Stimulated activated CD4-positive, alpha-beta T cell treated with anti-CD3 and anti-CD28 coated beads, Interleukin-1b, Interleukin-23, amount 100 ng/mL, for 1 hour (primary cell): ENCODE results near the gene CEACAM20.
"Not testable (repeated sequence)": the region's sequence is repeated elsewhere in the genome, so short reads cannot be mapped to it uniquely, and the experiment has no call there.

Source experiments
- DNase-seq, 2 donors: peaks; one replicate each; pipeline ENCODE4 v3.0.0-alpha.2; 2020; ENCODE audit warnings: low read depth in 2 of 2

CEACAM20 gene

DNA sequence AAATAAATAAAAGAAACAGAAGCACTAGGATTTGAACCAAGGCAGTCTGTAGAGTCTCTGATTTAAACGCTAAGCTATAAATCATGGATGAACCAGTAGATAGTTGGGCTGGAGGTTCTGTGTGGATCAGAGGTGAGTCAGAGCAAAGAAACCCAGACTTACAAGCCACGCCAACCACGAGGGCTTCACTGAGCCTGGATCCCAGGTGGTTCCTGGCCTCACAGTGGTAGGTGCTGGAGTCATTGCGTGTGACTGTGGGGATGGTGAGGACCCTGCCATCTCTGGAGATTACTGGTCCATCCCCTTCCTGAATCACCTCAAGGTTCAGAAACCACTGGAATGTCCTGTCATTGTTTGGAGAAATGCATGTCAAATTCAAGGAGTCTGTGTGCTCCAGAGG, 19.3 kb upstream of the CEACAM20 start:
- DNase-seq: no peak

DNA sequence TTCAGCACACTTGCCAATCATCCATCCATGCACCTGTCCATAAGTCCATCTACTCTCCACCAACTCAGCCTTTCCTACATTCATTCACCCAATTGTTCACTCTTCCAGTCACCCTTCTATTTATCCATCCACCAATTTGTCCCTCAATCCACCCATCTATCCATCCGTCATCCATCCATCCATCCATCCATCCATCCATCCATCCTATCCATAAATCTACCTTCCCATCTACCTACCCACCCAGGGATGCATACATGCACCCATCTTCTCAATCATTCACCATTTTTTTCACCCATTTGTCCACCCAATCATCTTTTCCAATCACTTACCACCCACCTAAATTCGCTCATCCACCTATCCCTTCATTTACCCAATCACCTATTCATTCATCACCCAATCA, 14.6 kb upstream of the CEACAM20 start:
- DNase-seq: no peak

DNA sequence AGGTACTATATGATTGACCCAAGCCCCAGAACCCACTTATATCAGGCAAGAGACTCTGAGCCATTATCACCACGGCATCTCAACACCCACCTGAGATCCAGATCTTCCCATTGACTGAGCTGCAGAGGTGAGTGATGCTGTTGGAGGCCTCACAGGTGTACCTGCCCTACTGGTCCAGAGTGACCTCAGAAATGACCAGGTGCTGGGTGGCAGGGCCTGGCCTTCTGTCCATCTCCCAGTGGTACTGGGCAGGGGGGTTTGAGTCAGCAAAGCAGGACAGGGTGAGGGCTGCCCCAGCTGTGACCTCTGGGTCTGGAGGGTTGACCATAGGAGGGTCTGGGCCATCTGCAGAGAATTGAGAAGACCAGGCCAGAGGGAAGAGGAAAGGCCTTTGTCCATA, 13.2 kb upstream of the CEACAM20 start:
- DNase-seq: no peak

DNA sequence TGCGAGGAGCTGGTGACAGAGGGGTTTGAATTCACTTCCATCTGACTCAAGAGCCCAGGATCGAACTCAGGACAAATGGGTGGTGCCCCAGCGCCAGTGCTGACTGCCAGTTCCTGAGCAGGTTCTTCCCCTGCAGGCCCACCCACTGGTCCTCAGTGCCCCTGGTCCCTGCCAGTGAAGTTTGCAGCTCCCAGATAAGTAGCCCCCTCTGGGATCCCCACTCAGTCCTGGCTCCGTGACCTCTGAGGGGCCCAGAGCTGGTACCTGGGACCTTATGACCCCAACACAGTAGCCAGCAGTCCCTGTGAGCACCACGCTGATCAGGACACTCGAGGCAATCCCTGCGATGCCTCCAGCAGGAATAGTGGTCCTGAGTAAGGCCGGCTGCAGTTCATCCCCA, 11.3 kb upstream of the CEACAM20 start:
- no peak for DNase-seq

DNA sequence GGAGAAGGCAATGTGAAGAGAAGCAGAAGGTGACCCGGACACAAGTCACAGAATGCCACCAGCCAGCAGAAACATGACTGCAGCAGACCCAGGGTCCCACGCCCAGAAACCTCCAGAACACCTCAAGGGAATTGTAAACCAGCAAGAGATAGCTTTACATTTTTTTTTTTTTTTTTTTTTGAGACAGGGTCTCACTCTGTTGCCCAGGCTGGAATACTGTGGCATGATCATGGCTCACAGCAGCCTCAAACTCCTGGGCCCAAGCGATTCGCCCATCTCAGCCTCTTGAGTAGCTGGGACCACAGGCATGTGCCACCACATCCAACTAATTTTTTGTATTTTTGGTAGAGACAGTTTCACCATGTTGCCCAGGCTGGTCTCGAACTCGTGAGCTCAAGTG, 10.5 kb upstream of the CEACAM20 start:
- no peak for DNase-seq

DNA sequence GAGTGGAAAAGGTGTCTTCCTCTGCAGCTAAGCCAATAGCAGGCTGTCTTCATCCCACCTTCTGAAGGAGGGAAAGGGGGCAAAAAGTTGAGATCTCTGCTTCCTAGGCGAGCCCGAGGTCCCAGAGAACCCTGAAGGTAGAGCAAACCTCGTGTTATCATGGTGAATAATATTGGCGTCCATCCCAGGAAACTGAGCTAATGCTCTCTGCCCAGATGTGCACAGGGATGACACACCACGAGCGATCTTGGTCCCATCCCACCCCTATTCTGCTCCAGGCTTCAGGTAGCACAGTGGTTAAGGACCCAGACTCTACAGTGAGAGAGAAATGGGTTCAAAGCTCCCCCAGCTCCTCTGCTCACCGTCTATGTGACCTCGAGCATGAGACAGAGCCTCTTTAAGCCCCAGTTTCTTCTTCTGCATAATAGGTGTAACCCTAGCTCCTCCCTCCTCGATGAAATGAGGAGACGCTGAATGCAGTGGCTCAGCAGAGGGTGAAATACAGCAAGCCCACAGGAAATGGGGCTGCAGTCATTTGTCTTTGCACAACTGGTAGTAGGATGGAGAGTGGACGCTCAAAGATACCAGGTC, 9.9 kb upstream of the CEACAM20 start:
- DNase-seq: no peak

DNA sequence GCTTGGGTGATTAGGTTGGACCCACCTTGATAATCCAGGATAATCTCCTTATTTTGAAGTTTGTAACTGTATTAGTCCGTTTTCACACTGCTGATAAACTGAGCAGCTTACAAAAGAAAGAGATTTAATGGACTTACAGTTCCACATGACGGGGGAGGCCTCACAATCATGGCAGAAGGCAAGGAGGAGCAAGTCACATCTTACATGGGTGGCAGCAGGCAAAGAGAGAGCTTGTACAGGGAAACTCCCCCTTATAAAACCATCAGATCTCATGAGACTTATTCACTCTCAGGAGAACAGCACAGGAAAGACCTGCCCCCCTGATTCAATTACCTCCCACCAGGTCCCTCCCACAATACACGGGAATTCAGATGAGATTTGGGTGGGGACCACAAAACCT, 5.9 kb upstream of the CEACAM20 start:
- not testable (repeated sequence) for DNase-seq

DNA sequence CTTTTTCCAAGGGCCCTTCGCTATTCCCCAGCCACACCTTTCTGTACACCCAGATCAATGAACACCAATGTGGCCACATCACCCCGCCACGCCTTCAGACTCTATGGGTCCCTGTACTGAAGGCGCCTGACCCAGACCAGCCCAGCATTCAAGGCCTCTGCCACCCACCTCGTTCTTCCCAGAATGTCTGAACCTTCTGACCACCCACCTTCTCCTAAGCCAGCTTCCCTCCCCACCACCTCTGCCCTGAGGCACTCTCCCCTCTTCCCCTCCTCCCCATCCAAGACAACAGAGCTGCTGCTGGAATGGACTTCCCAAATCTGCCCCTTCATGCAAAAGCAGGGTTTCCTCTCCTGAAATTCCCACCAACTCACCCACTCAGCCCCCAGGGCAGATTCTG, 3.3 kb upstream of the CEACAM20 start:
- no peak for DNase-seq

DNA sequence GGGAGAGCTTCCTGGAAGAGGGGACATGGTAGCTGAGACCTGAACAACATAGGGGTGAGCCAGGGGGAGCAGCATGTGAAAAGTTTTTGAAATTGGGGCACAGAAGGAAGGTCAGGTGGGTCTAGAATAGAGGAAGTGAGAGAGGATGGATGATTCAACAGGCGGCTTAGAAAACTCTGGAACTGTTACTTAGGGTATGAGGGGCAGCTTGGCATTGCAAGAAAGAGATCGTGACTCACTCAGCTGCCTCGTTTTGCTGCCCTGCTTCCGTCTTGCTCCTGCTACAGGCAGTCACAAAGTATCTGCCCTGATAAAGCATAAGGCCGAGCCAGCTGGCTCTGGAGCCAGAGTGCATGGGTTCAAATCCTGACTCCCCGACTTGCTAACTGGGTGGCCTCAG, 1.3 kb upstream of the CEACAM20 start:
- no peak for DNase-seq

DNA sequence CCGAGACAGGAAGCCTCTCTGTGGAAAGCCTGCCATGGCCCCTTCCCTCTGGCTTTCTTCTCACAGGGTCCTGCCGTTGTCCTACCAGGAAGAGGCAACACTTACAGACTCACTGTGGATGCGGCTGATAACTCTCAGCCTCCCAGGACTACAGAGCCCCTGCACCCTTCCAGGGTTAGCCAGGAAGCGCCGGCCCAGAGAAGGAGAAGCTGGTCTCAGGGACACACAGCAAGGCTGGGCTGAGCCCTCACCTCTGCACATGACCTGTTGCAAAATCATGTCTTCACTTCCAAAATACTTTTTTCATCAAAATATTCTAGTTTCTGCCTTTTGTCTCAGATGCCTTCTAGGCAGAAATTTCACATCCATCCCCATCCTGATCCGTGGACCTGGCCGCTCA, 1.9 kb downstream of the CEACAM20 start:
- DNase-seq: no peak

DNA sequence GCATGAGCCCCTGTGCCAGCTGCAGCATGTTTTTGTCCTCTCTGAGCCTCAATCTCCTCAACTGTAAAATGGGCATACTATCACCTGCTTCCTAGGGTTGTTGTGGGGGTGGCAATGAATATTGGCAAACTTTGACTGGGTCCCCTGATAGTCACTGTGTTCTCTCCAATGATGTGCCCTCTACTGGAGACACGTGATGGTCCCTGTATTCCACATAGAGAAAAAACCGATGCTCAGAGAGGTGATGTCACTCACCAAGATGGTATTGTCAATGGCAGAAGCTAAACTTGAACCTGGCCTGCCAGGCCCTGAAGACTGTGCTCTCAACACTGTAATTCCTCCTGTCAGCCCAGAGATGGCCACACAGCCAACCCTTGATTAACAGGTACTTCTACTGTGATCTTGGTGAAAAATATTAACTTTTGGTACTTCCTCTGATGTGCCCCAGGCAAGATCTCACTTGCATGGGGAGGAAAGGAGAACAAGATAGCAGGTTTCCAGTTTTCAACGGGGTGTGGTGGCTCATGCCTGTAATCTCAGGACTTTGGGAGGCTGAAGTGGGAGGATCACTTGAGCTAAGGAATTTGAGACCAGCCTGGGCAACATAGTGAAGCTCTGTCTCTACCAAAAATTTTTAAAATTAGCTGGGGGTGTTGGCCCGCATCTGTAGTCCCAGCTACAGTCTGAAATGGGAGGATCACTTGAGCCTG, 3.6 kb downstream of the CEACAM20 start:
- DNase-seq: no peak

DNA sequence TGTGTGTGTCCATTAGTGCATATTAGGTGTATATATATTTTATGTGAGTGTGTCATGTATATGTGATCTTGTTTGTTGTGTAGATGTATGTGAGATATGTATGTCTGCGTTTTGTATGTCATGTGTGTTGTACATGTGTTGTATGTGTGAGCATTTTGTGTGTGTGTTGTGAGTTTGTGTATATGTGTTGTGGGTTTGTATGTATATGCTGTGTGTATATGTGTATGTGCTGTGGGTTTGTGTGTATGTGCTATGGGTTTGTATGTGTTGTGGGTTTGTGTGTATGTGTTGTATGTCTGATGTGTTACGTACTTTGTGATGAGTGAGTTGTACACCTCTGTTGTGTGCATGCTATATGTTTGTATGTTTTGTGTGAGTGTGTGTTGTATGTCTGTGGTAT, 8.1 kb downstream of the CEACAM20 start:
- DNase-seq: no peak

DNA sequence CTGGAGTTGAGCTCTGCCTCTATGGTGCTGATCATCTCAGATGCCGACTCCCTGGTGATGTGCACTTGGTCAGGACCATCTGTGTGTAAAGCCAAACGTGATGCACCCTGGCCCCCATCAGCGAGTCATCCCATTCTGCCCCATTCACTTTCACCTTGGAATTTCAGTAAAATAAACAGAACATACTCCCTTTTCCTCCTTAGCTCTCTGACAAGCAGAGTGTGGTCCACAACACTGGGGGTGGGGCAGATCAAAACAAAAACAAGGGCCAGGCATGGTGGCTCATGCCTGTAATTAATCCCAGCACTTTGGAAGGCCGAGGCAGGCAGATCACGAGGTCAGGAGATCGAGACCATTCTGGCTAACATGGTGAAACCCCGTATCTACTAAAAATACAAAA, 12.3 kb downstream of the CEACAM20 start:
- no peak for DNase-seq

DNA sequence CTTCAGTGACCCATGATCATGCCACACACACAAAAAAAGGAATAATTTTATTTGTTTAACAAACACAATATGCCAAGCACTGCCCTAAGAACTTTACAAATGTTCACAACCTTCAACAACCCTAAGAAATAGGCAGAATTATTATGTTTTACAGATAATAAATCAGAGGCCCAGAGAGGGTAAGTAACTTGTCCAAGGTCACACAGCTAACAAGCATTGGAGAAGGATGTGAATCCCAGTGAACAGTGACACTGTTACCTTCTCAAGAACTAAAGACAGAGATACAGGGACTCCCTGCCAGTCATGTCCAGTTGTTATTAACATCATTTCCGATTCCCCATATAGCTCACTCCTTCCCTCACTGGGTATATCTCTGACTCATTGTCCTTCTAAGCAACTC, 13.6 kb downstream of the CEACAM20 start:
- no peak for DNase-seq

DNA sequence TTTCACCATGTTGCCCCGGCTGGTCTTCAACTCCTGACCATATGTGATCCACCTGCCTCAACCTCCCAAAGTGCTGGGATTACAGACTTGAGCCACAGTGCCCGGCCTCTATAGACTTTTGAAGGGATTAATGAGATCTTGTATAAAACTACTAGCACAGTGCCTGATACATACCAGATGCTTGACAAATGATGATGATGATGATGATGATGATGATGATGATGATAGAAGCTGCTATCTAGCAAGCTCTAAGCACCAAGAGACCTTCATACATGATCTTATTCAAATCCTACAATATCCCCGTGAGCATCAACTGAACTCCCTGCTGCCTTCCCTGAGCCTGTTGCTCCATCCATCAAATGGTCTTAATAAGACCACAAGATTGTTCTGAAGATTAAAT, 14.4 kb downstream of the CEACAM20 start:
- no peak for DNase-seq

DNA sequence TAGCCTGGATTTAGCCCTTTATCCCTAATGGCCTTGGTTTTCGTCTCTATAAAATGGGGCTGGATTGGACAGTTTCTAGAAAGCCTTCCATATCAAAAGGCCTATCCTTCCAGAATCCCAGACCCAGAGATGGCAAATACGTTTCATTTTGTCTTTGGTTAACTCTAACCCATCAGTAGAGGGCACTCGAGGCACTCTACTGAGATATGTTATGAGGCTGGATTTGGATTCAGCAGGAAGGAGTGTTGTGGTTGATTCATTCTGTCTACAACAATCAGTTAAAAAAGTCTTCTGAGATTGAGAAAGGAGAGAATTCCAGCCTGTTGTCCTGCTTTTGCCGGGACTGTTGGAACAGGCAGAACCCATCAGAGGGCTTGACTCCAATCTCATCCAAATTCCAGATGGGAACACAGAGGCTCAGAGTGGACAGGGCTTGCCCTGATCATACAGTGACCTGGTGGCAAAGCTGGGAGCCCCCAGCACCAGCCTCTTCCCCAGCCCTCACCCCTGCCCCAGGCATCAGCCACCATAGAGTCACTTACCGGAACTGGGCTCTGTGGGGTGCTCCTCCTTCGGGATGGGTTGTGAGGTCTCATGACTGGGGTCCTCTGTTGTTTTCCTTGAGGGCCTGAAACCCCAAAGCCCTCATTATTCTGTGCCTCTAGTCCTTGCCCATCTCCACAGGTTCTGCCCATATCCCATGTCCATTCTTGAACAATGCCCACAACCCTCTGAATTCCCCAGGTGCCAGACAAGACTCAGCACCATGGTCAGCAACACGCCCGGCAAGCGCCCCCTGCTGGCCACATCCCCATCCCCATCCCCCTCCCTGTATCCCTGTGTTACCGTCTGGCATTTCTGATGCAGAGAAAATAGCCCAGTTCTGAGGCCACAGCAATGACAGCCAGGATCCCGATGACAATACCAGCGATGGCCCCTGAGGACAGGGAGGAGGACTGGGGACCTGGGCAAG, 16.9 kb downstream of the CEACAM20 start:
- DNase-seq: no peak

DNA sequence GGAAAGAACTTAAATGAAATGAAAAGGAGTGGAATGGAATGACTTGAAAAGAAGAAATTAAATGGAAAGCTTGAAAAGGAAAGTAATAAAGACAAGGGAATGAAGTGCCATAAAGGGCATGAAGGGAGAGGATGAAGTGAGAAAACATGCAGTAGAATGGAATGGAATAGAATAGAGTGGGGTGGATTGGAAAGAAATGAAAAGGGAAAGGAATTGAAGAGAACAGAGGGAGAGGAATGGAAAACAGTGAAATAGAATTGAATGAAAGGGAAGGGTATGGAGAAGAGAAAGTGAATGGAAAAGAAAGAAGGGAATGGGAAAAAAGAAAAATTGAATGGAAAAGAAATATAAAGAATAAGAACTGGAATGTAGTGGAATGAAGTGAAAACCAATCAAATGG, 20.0 kb downstream of the CEACAM20 start:
- no peak for DNase-seq

DNA sequence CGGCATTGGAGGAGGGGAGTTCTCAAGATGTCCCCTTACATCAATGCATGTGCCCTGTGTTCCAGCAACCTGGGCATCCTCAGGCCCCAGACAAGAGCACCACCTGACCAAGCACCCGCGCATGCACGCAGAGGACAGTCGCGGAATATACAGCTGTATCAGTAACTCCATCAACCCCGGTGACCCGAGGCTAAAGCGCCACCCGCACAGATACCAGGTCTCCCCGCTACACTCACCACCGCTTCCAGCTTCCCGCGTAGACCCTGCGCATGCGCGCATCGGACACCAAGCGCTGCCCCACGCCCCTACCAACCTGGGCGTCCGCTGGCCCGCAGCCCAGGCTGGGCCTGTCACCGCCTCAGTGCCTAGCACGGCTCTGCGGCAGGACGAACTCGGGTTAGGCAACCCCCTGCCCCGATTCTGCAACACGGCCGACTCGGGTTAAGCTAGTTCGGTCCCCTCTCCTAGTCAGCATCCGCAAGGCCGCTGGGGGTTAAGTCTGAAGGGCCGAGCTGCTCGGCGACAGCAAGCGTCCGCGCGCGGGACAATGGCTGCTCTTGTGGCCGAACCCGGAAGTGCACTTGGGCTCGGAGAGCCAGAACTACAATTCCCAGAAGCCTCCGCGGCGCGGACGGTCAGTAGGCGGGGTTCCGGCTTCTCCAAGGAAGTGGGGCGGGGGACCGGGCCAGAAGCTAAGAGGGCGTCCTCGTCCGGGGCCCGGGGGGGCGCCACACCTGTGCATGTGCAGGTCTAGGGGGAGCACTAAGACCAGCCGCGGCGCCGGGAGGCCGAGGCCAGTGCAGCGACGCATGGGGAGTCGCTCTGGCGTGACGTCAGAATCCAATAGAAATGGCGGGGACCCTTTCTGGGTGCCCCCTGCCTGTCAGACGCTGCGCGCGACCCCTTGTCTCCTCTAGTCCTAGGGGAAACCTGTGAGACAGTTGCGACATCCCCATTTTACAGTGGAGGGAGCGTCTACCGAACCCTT, 29.2 kb downstream of the CEACAM20 start, which contains the start of gene ZNF180:
Gene ZNF180, minus strand, starts transcription at position 561 of the 988 bp plus-strand sequence. CDS start 3,188 bp downstream, outside the sequence.
- DNase-seq: peak; percentile 78 to 93

DNA sequence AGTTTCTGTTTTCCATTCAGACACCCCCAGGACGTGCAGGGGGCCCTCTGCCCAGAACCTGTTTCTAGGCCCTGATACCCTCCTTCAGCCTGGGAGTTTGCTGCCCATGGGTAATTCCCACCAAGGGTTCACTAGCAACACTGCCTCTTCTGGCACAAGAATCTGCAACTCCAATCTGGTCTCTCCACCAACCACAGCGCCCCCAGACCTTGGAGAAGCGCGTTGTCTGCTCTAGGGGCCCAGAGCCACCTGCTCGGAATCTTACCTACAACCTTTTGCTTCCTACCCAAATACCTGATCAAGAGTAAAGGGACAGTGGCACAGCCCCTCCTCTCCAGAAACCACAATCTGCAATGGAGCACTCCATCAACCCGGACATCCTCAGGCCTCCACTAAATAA, 29.9 kb downstream of the CEACAM20 start:
- no peak for DNase-seq

DNA sequence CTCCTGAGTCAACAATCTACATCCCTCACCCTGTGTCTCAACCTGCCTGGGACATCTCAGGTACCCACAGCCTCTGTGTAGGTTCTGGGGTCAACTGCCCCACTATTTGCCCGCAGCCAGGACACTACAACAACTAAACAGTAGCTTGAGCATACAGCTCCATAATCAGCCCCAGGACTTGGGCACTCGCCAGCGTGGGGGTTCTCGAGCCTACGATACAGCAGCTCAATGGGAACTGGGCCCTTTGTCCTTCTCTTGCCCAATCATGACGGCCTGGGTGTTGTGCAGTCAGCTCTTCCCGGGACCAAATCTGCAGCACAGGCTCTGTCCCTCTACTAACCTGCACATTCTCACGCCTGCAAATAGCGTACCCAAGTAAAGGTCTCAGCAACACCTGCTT, 30.5 kb downstream of the CEACAM20 start:
- DNase-seq: no peak

DNA sequence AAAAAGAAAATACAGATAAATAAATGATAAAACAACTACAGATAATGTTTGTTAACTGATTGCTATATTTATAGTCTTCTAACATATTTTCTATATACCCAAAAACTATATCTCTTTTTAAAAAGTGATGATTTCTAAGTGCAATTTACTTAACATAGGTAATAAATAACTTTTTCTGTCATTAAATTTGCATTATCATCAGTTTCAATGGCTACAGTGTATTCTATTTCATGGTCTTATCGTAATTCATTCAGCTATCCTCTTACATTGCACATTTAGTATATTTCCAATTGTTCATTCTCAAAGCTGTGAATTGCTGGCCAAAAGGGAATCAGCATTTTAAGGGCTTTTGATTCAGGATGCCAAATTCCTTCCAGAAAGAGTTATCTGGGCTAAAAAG, 32.8 kb downstream of the CEACAM20 start:
- no peak for DNase-seq
